ENCODE measurements around the gene CFAP299. TPM values are rescaled to one million over a fixed set of nuclear protein-coding genes. Genes with fewer than 3 reads are reported as not detected.
"Not testable (repeated sequence)": the region's sequence is repeated elsewhere in the genome, so short reads cannot be mapped to it uniquely, and the experiment has no call there.

Gene CFAP299
- total and polyA plus RNA-seq, 2 of the 8 experiments (the other 6 are each of a cell fraction or from before 2014, with no cell fraction given): not detected

DNA sequence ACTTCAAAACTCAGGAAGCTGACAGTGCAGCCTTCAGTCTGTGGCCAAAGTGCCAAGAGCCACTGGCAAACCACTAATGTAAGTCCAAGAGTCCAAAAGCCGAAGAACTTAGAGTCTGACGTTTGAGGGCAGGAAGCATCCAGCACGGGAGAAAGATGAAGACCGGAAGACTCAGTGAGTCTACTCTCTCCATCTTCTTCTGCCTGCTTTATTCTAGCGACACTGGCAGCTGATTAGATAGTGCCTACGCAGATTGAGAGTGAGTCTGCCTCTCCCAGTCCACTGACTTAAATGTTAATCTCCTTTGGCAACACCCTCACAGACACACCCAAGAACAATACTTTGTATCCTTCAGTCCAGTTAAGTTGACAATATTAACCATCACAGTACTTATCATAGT is 414.0 kb downstream of the CFAP299 start:
- H3K23me2 ChIP-seq (ENCODE audit: low read depth, low read length); H3K79me1 ChIP-seq (ENCODE audit: low read depth, low read length); H2AK5ac ChIP-seq (ENCODE audit: low read depth, low read length); H2BK5ac ChIP-seq (ENCODE audit: low read depth, low read length); H3K14ac ChIP-seq (ENCODE audit: insufficient read length); H2BK15ac ChIP-seq (ENCODE audit: low read length); H4K20me1 ChIP-seq (replicated peaks in 1 of 2; ENCODE audit: control insufficient read depth in 1 of 2, insufficient read depth in 2 of 2, low read length in 2 of 2); H4K91ac ChIP-seq (replicated peaks; ENCODE audit: insufficient read length, low read length); H3K4me3 ChIP-seq (ENCODE audit: extremely low read depth in 1 of 4, insufficient read depth in 2 of 4, low read depth in 3 of 4, low read length in 4 of 4); H3K79me2 ChIP-seq (ENCODE audit: control insufficient read depth in 1 of 2, insufficient read depth in 2 of 2, low read length in 2 of 2); H3K36me3 ChIP-seq (ENCODE audit: control insufficient read depth in 2 of 4, insufficient read depth in 4 of 4, low read length in 3 of 4); H3K4me1 ChIP-seq (replicated peaks in 1 of 4; ENCODE audit: control insufficient read depth in 3 of 4, insufficient read depth in 4 of 4, low read length in 3 of 4); H3K9me3 ChIP-seq (ENCODE audit: insufficient read depth in 2 of 2, low read depth in 1 of 2, low read length in 1 of 2); H3K56ac ChIP-seq (replicated peaks; ENCODE audit: insufficient read length, low read depth, low read length); H2BK120ac ChIP-seq (replicated peaks; ENCODE audit: low read depth, low read length); H3K27me3 ChIP-seq (replicated peaks in 1 of 4; ENCODE audit: control insufficient read depth in 3 of 4, extremely low read depth in 1 of 4, insufficient read depth in 3 of 4, low read length in 3 of 4); H3K23ac ChIP-seq (ENCODE audit: insufficient read length); H4K8ac ChIP-seq (ENCODE audit: extremely low read depth, insufficient read depth, low read length); H4K5ac ChIP-seq (ENCODE audit: insufficient read length, low read depth, low read length); DNase-seq (ENCODE audit: low read depth in 1 of 2, low spot score in 2 of 2); H2BK20ac ChIP-seq (ENCODE audit: low read length); FAIRE-seq; H3K9ac ChIP-seq (replicated peaks in 1 of 4; ENCODE audit: extremely low read depth in 1 of 4, low read depth in 3 of 4, low read length in 3 of 4); H3K4ac ChIP-seq (replicated peaks; ENCODE audit: insufficient read length, low read depth, low read length); POLR2A ChIA-PET (ENCODE audit: partially characterized antibody); H3K27ac ChIP-seq (ENCODE audit: low read depth, low read length); H2BK12ac ChIP-seq (ENCODE audit: low read depth, low read length); H3K18ac ChIP-seq (ENCODE audit: extremely low read depth, low read length); H3K4me2 ChIP-seq (ENCODE audit: insufficient read depth in 1 of 2, low read depth in 2 of 2, low read length in 2 of 2); H2AFZ ChIP-seq (ENCODE audit: low read length); CTCF ChIA-PET (ENCODE audit: partially characterized antibody): not testable (repeated sequence)
- 98% methylated on average over 6 of the region's 6 CpGs; no CpG with 5 or more reads in 1 of the 2 experiments for WGBS, 2 experiments (ENCODE audit: extremely low coverage in 1 of 2, insufficient coverage in 1 of 2, insufficient read length in 1 of 2, insufficient replicate concordance in 2 of 2, low coverage in 1 of 2, low lambda C conversion rate in 2 of 2, missing lambda C conversion rate in 1 of 2)
